GM23338 (cell line): ENCODE data around the gene HUS1.

Source experiments
- CTCF ChIP-seq, 2 experiments: fragments of 200-600 bp in 1 of 2; sonication (generic) in 1 of 2; conservative IDR thresholded peaks; 2 replicates each; pipeline versions ENCODE4 v1.5.1 to v1.6.1; 2016 to 2017; ENCODE audit warnings: antibody characterized with exemption in 2 of 2, low read depth in 2 of 2, mild to moderate bottlenecking in 2 of 2, moderate library complexity in 1 of 2
- POLR2AphosphoS5 ChIP-seq: IDR thresholded peaks from 2 replicates; pipeline ENCODE4 v1.6.1; 2016; ENCODE audit warnings: antibody characterized with exemption, low read depth

GRCh38 chr7:47932466-47933037 is 46.9 kb downstream of the HUS1 start:
- TF ChIP-seq CTCF (conservative IDR thresholded peaks at IDR 0.05; ENCODE audit: low read depth in 2 of 2): no peak
- TF ChIP-seq POLR2AphosphoS5: no peak
